Endothelial cell of umbilical vein (primary cell): ENCODE data around the gene MPPE1. TPM values are rescaled to one million over a fixed set of nuclear protein-coding genes. Genes with fewer than 3 reads are reported as not detected.

Experiments used
- BruUV-seq: library from RNA; stranded (reverse); fragments of 400-500 nt; replicated peaks from 2 replicates; lab custom pipeline; 2021; lab: Mats Ljungman, UMichigan
- CTCF ChIA-PET: fragments of 300-600, 350-600 bp; sonication (Branson Sonifier 250); formaldehyde crosslinking; loops from one replicate; lab custom pipeline; 2021; ENCODE audit warnings: antibody characterized with exemption, inconsistent platforms; lab: Charles Lee
- POLR2A ChIA-PET: fragments of 300-600, 350-600 bp; sonication (Branson Sonifier 250); formaldehyde crosslinking; loops from one replicate; lab custom pipeline; 2021; ENCODE audit warnings: antibody characterized with exemption, inconsistent platforms; lab: Charles Lee
- DNase-seq: peaks from one replicate; pipeline ENCODE4 v3.0.0-alpha.2; 2011; ENCODE audit warnings: low read depth, low spot score
- FAIRE-seq: peaks from 2 replicates; lab custom pipeline; 2011; peaks lifted over from hg19 to GRCh38; lab: Jason Lieb, UNC
- H2AFZ ChIP-seq: 2 replicates; pipeline ENCODE4 v1.6.0; 2012; ENCODE audit warnings: low read depth, low read length, control low read depth, inconsistent platforms
- H3K27ac ChIP-seq: 2 replicates; pipeline ENCODE4 v1.5.1; 2011; ENCODE audit warnings: low read depth, mild to moderate bottlenecking, control low read depth, low read length, moderate library complexity; ENCODE audit not compliant: insufficient read depth
- H3K27me3 ChIP-seq, 2 experiments: 2 replicates each; pipeline versions ENCODE4 v1.6.0 to v1.6.1; 2011; ENCODE audit warnings: low read length in 2 of 2, mixed read lengths in 1 of 2; ENCODE audit not compliant: control insufficient read depth in 2 of 2, insufficient read depth in 2 of 2
- H3K36me3 ChIP-seq, 2 experiments: 2 replicates in 1 of 2; 3 replicates in 1 of 2; pipeline ENCODE4 v1.5.1; 2011; ENCODE audit warnings: low read length in 2 of 2, mild to moderate bottlenecking in 1 of 2, moderate library complexity in 1 of 2; ENCODE audit not compliant: control insufficient read depth in 2 of 2, insufficient read depth in 2 of 2; ENCODE audit errors: extremely low read depth in 1 of 2
- H3K4me1 ChIP-seq: 3 replicates; pipeline ENCODE4 v1.5.1; 2011; ENCODE audit warnings: mild to moderate bottlenecking, low read length; ENCODE audit not compliant: control insufficient read depth, insufficient read depth; ENCODE audit errors: extremely low read depth
- H3K4me2 ChIP-seq: 2 replicates; pipeline ENCODE4 v1.6.1; 2011; ENCODE audit warnings: low read length, control low read depth, mixed read lengths; ENCODE audit not compliant: insufficient read depth
- H3K4me3 ChIP-seq, 3 experiments: fragments of 200-600 bp in 1 of 3; sonication (generic), shearing (Covaris generic) in 1 of 3; replicated peaks in 1 of 3; 2 replicates each; pipeline ENCODE4 v1.5.1; 2011 to 2016; ENCODE audit warnings: control low read depth in 3 of 3, low read length in 3 of 3, mild to moderate bottlenecking in 2 of 3, inconsistent platforms in 1 of 3, low read depth in 1 of 3, moderate library complexity in 1 of 3; ENCODE audit not compliant: insufficient read depth in 1 of 3
- H3K79me2 ChIP-seq: 2 replicates; pipeline ENCODE4 v1.6.0; 2012; ENCODE audit warnings: low read length, inconsistent platforms; ENCODE audit not compliant: control insufficient read depth, insufficient read depth
- H3K9ac ChIP-seq: replicated peaks from 2 replicates; pipeline ENCODE3; 2011; ENCODE audit warnings: low read length, control low read depth; ENCODE audit not compliant: insufficient read depth; ENCODE audit errors: extremely low read depth
- H3K9me1 ChIP-seq: replicated peaks from 3 replicates; pipeline ENCODE4 v1.6.0; 2011; ENCODE audit warnings: mild to moderate bottlenecking, low read length; ENCODE audit not compliant: control insufficient read depth, insufficient read depth; ENCODE audit errors: extremely low read depth
- H3K9me3 ChIP-seq: replicated peaks from 2 replicates; pipeline ENCODE4 v1.5.1; 2012; ENCODE audit warnings: low read length, inconsistent platforms; ENCODE audit not compliant: control insufficient read depth, insufficient read depth
- H4K20me1 ChIP-seq: replicated peaks from 2 replicates; pipeline ENCODE3; 2011; ENCODE audit warnings: mild to moderate bottlenecking, low read length; ENCODE audit not compliant: control insufficient read depth, insufficient read depth; ENCODE audit errors: extremely low read depth
- EZH2 ChIP-seq: IDR thresholded peaks from 2 replicates; pipeline ENCODE4 v1.6.1; 2012; ENCODE audit warnings: borderline replicate concordance, low read depth, mild to moderate bottlenecking, moderate library complexity, low read length, inconsistent platforms; ENCODE audit not compliant: severe bottlenecking
- FOS ChIP-seq: IDR thresholded peaks from 2 replicates; pipeline ENCODE4 v1.6.1; 2011; ENCODE audit warnings: mild to moderate bottlenecking, low read length, moderate library complexity, borderline replicate concordance; ENCODE audit not compliant: insufficient read depth
- GATA2 ChIP-seq: IDR thresholded peaks from 2 replicates; pipeline ENCODE4 v1.7.0; 2011; ENCODE audit warnings: low read depth, mild to moderate bottlenecking, moderate library complexity, mixed read lengths, low read length; ENCODE audit not compliant: insufficient read length, insufficient read depth
- JUN ChIP-seq: IDR thresholded peaks from 2 replicates; pipeline ENCODE4 v1.6.1; 2011; ENCODE audit warnings: borderline replicate concordance, low read depth; ENCODE audit not compliant: insufficient read length, insufficient read depth
- MYC ChIP-seq: IDR thresholded peaks from one replicate; pipeline ENCODE4 v1.6.1; 2011; ENCODE audit warnings: mild to moderate bottlenecking, low read depth, low read length
- POLR2A ChIP-seq: IDR thresholded peaks from 2 replicates; pipeline ENCODE4 v1.6.1; 2012; ENCODE audit warnings: low read depth, mild to moderate bottlenecking, control low read depth, low read length
- POLR2AphosphoS5 ChIP-seq: IDR thresholded peaks from 2 replicates; pipeline ENCODE4 v1.6.1; 2012; ENCODE audit warnings: low read depth, mild to moderate bottlenecking, control low read depth, low read length, moderate library complexity; ENCODE audit not compliant: insufficient read depth
- dilution Hi-C: fragments of 300-500 bp; cut with MboI; formaldehyde crosslinking; loops from one replicate; pipeline ENCODE4 v1.15.0; 2019; ENCODE audit warnings: low sequenced_read_pairs; ENCODE audit not compliant: extremely low pct_ligation_motif_present
- intact Hi-C: fragments of 100-400 bp; cut with micrococcal nuclease; formaldehyde crosslinking; loops from one replicate; pipeline ENCODE4 v1.10.0; 2022
- polyA plus RNA-seq, 4 experiments: library from polyadenylated mRNA; depleted of rRNA in 3 of 4; stranded (reverse) in 3 of 4; unstranded in 1 of 4; fragments of >200 nt; gene quantifications; 2 replicates each; pipeline versions ENCODE4 v1.2.1 to v1.2.3, GENCODE V29; 2011 to 2012; ENCODE audit warnings: missing spikeins in 1 of 4
- total RNA-seq: library from RNA; stranded (reverse); gene quantifications from 2 replicates; pipeline ENCODE4 v1.2.3, GENCODE V29; 2021
- TF ChIP-seq, protein P1 (sequence below), 2 donors: IDR thresholded peaks; 1 replicate in 1 of 2; 2 replicates in 1 of 2; pipeline ENCODE4 v1.5.1; 2011; ENCODE audit warnings: low read length in 2 of 2, mild to moderate bottlenecking in 2 of 2, moderate library complexity in 2 of 2, control low read depth in 1 of 2, inconsistent platforms in 1 of 2, low read depth in 1 of 2; ENCODE audit not compliant: insufficient read depth in 1 of 2; ENCODE audit errors: extremely low read depth in 1 of 2
- TF ChIP-seq, protein P2 (sequence below): IDR thresholded peaks from 2 replicates; pipeline ENCODE4 v1.6.1; 2011; ENCODE audit not compliant: insufficient read depth, insufficient read length

MPPE1 gene
- total and polyA plus RNA-seq, 2 donors (not counting 3 experiments of a cell fraction or from before 2014, with no cell fraction given) = 13.4 to 30.6 TPM

DNA sequence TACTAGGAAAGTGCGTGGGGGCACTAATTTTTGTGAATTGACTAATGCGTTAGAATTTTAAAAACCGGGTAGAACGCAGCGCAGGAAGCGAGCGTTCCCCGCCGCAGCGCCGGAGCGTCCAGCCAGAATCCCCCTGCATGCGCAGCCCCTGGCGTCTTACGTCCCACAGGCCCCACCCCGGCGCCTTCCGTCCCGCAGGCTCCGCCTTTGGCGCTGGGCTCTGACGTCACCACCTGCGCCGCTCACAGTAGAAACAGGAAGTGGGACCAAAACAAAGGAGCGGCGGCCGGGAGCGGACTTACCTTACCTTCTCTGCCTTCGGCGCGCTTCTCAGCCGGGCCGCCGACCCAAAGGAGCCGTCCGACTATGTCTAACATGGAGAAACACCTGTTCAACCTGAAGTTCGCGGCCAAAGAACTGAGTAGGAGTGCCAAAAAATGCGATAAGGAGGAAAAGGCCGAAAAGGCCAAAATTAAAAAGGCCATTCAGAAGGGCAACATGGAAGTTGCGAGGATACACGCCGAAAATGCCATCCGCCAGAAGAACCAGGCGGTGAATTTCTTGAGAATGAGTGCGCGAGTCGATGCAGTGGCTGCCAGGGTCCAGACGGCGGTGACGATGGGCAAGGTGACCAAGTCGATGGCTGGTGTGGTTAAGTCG is 56.8 kb downstream of the MPPE1 start, which contains the start of gene CHMP1B:
Gene CHMP1B, plus strand, starts transcription at position 268 of the 660 bp plus-strand sequence. Its CDS starts 99 bp downstream, at position 367.
- Histone ChIP-seq H2AFZ (peak within 1 kb of the TSS; percentile 91), H3K4me2 (peak within 1 kb of the TSS; percentile 98), H3K9me1 (no peaks in the 10 kb centered on the region), H3K79me2 (peaks cover 21% of the 10 kb centered on the region), H3K36me3 (no peaks in the 10 kb centered on the region), H3K27ac (peak within 1 kb of the TSS; percentile 89), H3K9ac (peak within 1 kb of the TSS; percentile 97), H3K4me3 (peak within 1 kb of the TSS; percentile 42 to 94 (median 86)), H3K4me1 (peaks cover 21% of the 10 kb centered on the region), H3K9me3 (no peaks in the 10 kb centered on the region), H3K27me3 (peaks cover 2 to 5% of the 10 kb centered on the region in 2 experiments), H4K20me1 (no peaks in the 10 kb centered on the region)
- TF ChIP-seq, protein P1, sequence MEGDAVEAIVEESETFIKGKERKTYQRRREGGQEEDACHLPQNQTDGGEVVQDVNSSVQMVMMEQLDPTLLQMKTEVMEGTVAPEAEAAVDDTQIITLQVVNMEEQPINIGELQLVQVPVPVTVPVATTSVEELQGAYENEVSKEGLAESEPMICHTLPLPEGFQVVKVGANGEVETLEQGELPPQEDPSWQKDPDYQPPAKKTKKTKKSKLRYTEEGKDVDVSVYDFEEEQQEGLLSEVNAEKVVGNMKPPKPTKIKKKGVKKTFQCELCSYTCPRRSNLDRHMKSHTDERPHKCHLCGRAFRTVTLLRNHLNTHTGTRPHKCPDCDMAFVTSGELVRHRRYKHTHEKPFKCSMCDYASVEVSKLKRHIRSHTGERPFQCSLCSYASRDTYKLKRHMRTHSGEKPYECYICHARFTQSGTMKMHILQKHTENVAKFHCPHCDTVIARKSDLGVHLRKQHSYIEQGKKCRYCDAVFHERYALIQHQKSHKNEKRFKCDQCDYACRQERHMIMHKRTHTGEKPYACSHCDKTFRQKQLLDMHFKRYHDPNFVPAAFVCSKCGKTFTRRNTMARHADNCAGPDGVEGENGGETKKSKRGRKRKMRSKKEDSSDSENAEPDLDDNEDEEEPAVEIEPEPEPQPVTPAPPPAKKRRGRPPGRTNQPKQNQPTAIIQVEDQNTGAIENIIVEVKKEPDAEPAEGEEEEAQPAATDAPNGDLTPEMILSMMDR (IDR thresholded peaks at IDR 0.05; ENCODE audit: extremely low read depth in 1 of 2, insufficient read depth in 1 of 2, low read depth in 1 of 2, low read length in 2 of 2) = no peak
- TF ChIP-seq JUN (peak; percentile 48), MYC (peak; percentile 40), EZH2 (no peak), FOS (no peak), POLR2AphosphoS5 (peak; percentile 93), GATA2 (no peak), POLR2A (peak; percentile 95)
- TF ChIP-seq, protein P2, sequence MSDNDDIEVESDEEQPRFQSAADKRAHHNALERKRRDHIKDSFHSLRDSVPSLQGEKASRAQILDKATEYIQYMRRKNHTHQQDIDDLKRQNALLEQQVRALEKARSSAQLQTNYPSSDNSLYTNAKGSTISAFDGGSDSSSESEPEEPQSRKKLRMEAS = peak; percentile 12
- ChIA-PET CTCF (interaction anchor here (2.1 kb wide), 1 partner anchor 118 kb away, joined by 8 read pairs; no protein-coding TSS in a partner anchor), POLR2A (no interaction called here)
- FAIRE-seq (peak; percentile 90), DNase-seq (peak; percentile 98)
- TSS peak; percentile 66 for BruUV-seq
- dilution Hi-C loops = no loop called here
- intact Hi-C loops = loop anchor here (1.0 to 10.0 kb wide), 6 partner anchors 57 to 186 kb away; partner anchors contain the start of genes IMPA2 and MPPE1
